Neural progenitor cell (in vitro differentiated cells): ENCODE measurements around the gene FHOD3.

Source experiments
- EZH2 ChIP-seq: fragments of 200-600 bp; sonication (generic); IDR thresholded peaks from 2 replicates; pipeline ENCODE4 v1.6.1; 2017; ENCODE audit warnings: antibody characterized with exemption, mild to moderate bottlenecking, moderate library complexity
- EZH2phosphoT487 ChIP-seq: fragments of 200-600 bp; sonication (generic); IDR thresholded peaks from 2 replicates; pipeline ENCODE4 v1.6.1; 2017; ENCODE audit warnings: antibody characterized with exemption
- TF ChIP-seq, protein P1 (sequence below): fragments of 200-600 bp; sonication (generic); IDR thresholded peaks from 2 replicates; pipeline ENCODE4 v1.5.1; 2017; ENCODE audit warnings: antibody characterized with exemption, mild to moderate bottlenecking

DNA sequence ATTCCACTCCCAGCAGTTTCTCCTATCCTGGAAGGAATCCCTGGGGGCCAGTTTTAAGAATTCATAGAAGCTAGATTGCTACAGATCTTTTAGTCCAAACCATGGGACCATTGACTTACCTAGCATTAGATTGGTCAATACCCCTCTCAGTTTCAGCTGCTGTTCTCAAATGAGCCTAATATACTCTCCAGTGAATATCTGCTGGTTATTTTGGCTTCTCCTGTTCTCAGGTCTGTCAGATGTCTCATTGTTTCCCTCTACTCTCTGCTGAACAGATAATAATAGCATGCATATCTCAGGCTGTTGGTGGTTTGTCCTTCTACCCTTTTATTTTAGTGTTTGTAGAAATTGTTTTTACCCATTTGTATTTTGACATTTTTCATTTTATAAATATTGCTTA lies 99.5 kb downstream of the FHOD3 start:
- TF ChIP-seq, protein P1, sequence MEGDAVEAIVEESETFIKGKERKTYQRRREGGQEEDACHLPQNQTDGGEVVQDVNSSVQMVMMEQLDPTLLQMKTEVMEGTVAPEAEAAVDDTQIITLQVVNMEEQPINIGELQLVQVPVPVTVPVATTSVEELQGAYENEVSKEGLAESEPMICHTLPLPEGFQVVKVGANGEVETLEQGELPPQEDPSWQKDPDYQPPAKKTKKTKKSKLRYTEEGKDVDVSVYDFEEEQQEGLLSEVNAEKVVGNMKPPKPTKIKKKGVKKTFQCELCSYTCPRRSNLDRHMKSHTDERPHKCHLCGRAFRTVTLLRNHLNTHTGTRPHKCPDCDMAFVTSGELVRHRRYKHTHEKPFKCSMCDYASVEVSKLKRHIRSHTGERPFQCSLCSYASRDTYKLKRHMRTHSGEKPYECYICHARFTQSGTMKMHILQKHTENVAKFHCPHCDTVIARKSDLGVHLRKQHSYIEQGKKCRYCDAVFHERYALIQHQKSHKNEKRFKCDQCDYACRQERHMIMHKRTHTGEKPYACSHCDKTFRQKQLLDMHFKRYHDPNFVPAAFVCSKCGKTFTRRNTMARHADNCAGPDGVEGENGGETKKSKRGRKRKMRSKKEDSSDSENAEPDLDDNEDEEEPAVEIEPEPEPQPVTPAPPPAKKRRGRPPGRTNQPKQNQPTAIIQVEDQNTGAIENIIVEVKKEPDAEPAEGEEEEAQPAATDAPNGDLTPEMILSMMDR, result no peak
- no peak for TF ChIP-seq EZH2
- no peak for TF ChIP-seq EZH2phosphoT487
